ENCODE data around the gene PREB.

GRCh38 chr2:27148801-27149439 lies 14.5 kb upstream of the PREB start, which contains the start of gene TCF23:
- TF ChIP-seq CTCF (IDR thresholded peaks at IDR 0.05; ENCODE audit: extremely low read depth in 1 of 2, insufficient read depth in 1 of 2, low read depth in 1 of 2, low read length in 2 of 2) (no peak), EZH2 (IDR thresholded peaks at IDR 0.05; ENCODE audit: borderline replicate concordance, low read depth, low read length, severe bottlenecking) (no peak), MYC (IDR thresholded peaks at IDR 0.05; ENCODE audit: low read depth, low read length) (no peak), FOS (IDR thresholded peaks at IDR 0.05; ENCODE audit: borderline replicate concordance, insufficient read depth, low read length) (no peak), POLR2AphosphoS5 (IDR thresholded peaks at IDR 0.05; ENCODE audit: insufficient read depth, low read depth, low read length) (no peak), POLR2A (IDR thresholded peaks at IDR 0.05; ENCODE audit: low read depth, low read length) (no peak), MAX (IDR thresholded peaks at IDR 0.05; ENCODE audit: insufficient read depth, insufficient read length) (no peak), GATA2 (IDR thresholded peaks at IDR 0.05; ENCODE audit: insufficient read depth, insufficient read length, low read depth, low read length) (no peak)
